Stomach (tissue), 9 donors: ENCODE data around the gene OR13H1. TPM values are rescaled to one million over a fixed set of nuclear protein-coding genes. Genes with fewer than 3 reads are reported as not detected.

Experiments
- DNase-seq, 2 donors: peaks; one replicate each; pipeline versions ENCODE4 v3.0.0 to v3.0.0-alpha.2; 2013 to 2019
- H3K27ac ChIP-seq, 5 donors: fragments of 200-600 bp in 4 of 5; sonication (generic) in 4 of 5; one replicate each; pipeline ENCODE4 v1.5.1; 2013 to 2019; ENCODE audit warnings: mild to moderate bottlenecking in 1 of 5, moderate library complexity in 1 of 5
- H3K27me3 ChIP-seq, 3 donors: fragments of 200-600 bp; sonication (generic); one replicate each; pipeline ENCODE4 v1.5.1; 2017 to 2019; ENCODE audit warnings: mixed run types in 1 of 3
- H3K36me3 ChIP-seq, 4 donors: fragments of 200-600 bp; sonication (generic); 1 replicate in 3 of 4; 2 replicates in 1 of 4; pipeline ENCODE4 v1.5.1; 2016 to 2019
- H3K4me1 ChIP-seq, 4 donors: fragments of 200-600 bp; sonication (generic); one replicate each; pipeline ENCODE4 v1.5.1; 2016 to 2019
- H3K4me3 ChIP-seq, 4 donors: fragments of 200-600 bp; sonication (generic) in 3 of 4; one replicate each; pipeline ENCODE4 v1.5.1; 2016 to 2019; ENCODE audit warnings: mild to moderate bottlenecking in 1 of 4
- H3K9me3 ChIP-seq, 4 donors: fragments of 200-600 bp; sonication (generic); one replicate each; pipeline ENCODE4 v1.5.1; 2016 to 2019
- EP300 ChIP-seq: sonication (generic); formaldehyde crosslinking; IDR thresholded peaks from one replicate; pipeline ENCODE4 v1.6.1; 2017; ENCODE audit warnings: antibody characterized with exemption
- POLR2A ChIP-seq, 4 donors: fragments of 450-650 bp; IDR thresholded peaks; one replicate each; pipeline ENCODE4 v1.6.1; 2016; ENCODE audit warnings: antibody characterized with exemption in 4 of 4, control low read depth in 2 of 4, mild to moderate bottlenecking in 1 of 4, moderate library complexity in 1 of 4
- POLR2AphosphoS5 ChIP-seq, 3 donors: sonication (generic); formaldehyde crosslinking; IDR thresholded peaks; one replicate each; pipeline ENCODE4 v1.6.1; 2016; ENCODE audit warnings: antibody characterized with exemption in 3 of 3
- WGBS, 5 donors: extraction: QIAGEN DNeasy Blood & Tissue Kit in 3 of 5; methylation state at CpG; one replicate each; pipeline versions ENCODE4 v1.1.5 to v1.1.7; 2013 to 2018; 5-methylcytosine and 5-hydroxymethylcytosine counted together
- intact Hi-C: fragments of 100-400 bp; cut with DNase I; formaldehyde crosslinking; loops from one replicate; pipeline ENCODE4 v1.15.1; 2023; ENCODE audit warnings: low total_unique reads
- polyA plus RNA-seq, 3 donors: library from polyadenylated mRNA; stranded (reverse); fragments of 200-250 nt; gene quantifications; one replicate each; pipeline ENCODE4 v1.2.3, GENCODE V29; 2013
- total RNA-seq, 5 donors: library from RNA; depleted of rRNA; stranded (reverse); fragments of >200 nt; gene quantifications; one replicate each; pipeline versions ENCODE4 v1.1.0 to v1.2.3, GENCODE V29; 2014 to 2016
- TF ChIP-seq, protein P1 (sequence below), 7 experiments: fragments of 450-650 bp in 4 of 7; fragments of 200-600 bp in 3 of 7; sonication (generic) in 3 of 7; IDR thresholded peaks; one replicate each; pipeline ENCODE4 v1.5.1; 2016 to 2019; ENCODE audit warnings: antibody characterized with exemption in 7 of 7, control low read depth in 2 of 7, mild to moderate bottlenecking in 1 of 7
- donor health status: healthy with polysubstance abuse.
- donor health status: Bipolar disorder and iron deficiency.
- donor health status: healthy.

OR13H1 gene
- total and polyA plus RNA-seq, 8 donors, result not detected

DNA sequence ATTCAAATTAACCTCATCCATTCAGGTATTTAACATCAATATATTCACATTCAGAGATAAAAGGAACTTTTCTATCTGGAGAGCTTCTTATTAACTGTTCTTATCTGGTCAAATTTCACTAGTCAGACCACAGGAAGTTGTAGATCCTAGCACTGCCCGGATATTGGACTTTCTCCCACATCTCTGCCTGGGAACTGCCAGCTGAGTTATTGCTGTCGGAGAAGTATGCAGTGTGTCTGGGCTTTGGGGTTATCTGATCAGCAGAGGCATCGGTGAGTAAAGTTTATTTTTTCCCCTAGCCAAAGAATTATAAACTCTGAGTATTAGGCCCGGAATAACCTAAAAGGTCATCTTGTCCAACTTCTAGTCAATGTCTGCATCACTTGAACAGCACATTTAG lies 45.1 kb downstream of the OR13H1 start:
- no peaks in the 10 kb centered on the region for H3K36me3 ChIP-seq
- H3K27me3 ChIP-seq, result no peaks in the 10 kb centered on the region
- no peaks in the 10 kb centered on the region for H3K4me1 ChIP-seq
- intact Hi-C loops, result no loop called here
- no peak overlapping the region for H3K4me3 ChIP-seq
- H3K27ac ChIP-seq, result no peak overlapping the region
- TF ChIP-seq POLR2AphosphoS5 (IDR thresholded peaks at IDR 0.05), result no peak
- no peak for TF ChIP-seq POLR2A (IDR thresholded peaks at IDR 0.05)
- TF ChIP-seq, protein P1, sequence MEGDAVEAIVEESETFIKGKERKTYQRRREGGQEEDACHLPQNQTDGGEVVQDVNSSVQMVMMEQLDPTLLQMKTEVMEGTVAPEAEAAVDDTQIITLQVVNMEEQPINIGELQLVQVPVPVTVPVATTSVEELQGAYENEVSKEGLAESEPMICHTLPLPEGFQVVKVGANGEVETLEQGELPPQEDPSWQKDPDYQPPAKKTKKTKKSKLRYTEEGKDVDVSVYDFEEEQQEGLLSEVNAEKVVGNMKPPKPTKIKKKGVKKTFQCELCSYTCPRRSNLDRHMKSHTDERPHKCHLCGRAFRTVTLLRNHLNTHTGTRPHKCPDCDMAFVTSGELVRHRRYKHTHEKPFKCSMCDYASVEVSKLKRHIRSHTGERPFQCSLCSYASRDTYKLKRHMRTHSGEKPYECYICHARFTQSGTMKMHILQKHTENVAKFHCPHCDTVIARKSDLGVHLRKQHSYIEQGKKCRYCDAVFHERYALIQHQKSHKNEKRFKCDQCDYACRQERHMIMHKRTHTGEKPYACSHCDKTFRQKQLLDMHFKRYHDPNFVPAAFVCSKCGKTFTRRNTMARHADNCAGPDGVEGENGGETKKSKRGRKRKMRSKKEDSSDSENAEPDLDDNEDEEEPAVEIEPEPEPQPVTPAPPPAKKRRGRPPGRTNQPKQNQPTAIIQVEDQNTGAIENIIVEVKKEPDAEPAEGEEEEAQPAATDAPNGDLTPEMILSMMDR (IDR thresholded peaks at IDR 0.05), result no peak
- no peak for TF ChIP-seq EP300
- no peak for DNase-seq
- no peaks in the 10 kb centered on the region for H3K9me3 ChIP-seq
- 11 to 39% (median 18%) methylated on average over 4 of the region's 4 CpGs for WGBS, 5 donors
